MCF 10A (cell line): Measurements from ENCODE around the gene PKNOX2. TPM values are rescaled to one million over a fixed set of nuclear protein-coding genes. Genes with fewer than 3 reads are reported as not detected.

Source experiments
- BruUV-seq: library from RNA; stranded (reverse); fragments of 400-500 nt; replicated peaks from 2 replicates; lab custom pipeline; 2021; lab: Mats Ljungman, UMichigan
- CTCF ChIA-PET: fragments of 300-600 bp; sonication (Branson Sonifier 250); formaldehyde crosslinking; extraction: SDS; loops from one replicate; lab custom pipeline; 2021; ENCODE audit warnings: antibody characterized with exemption, inconsistent platforms; lab: Yijun Ruan, JAX
- POLR2A ChIA-PET: fragments of 300-600, 350-650 bp; sonication (Branson Sonifier 250); formaldehyde crosslinking; extraction: SDS; loops from one replicate; lab custom pipeline; 2020; ENCODE audit warnings: antibody characterized with exemption, inconsistent platforms; lab: Yijun Ruan, JAX
- DNase-seq: peaks from one replicate; pipeline ENCODE4 v3.0.0-alpha.2; 2018; ENCODE audit not compliant: unreplicated experiment
- H3K27ac Mint-ChIP-seq: one replicate; pipeline ENCODE4 v1.8.0; 2022; ENCODE audit warnings: mild to moderate bottlenecking, low read depth, mixed read lengths; ENCODE audit not compliant: unreplicated experiment
- H3K27me3 Mint-ChIP-seq: one replicate; pipeline ENCODE4 v1.8.0; 2022; ENCODE audit warnings: mixed read lengths; ENCODE audit not compliant: insufficient read depth, unreplicated experiment
- H3K36me3 Mint-ChIP-seq: one replicate; pipeline ENCODE4 v1.8.0; 2022; ENCODE audit warnings: mild to moderate bottlenecking, moderate library complexity, mixed read lengths; ENCODE audit not compliant: insufficient read depth, unreplicated experiment
- H3K4me1 Mint-ChIP-seq: one replicate; pipeline ENCODE4 v1.8.0; 2022; ENCODE audit warnings: mixed read lengths; ENCODE audit not compliant: insufficient read depth, unreplicated experiment
- H3K4me3 Mint-ChIP-seq: one replicate; pipeline ENCODE4 v1.8.0; 2022; ENCODE audit warnings: mild to moderate bottlenecking, moderate library complexity, mixed read lengths; ENCODE audit not compliant: unreplicated experiment
- H3K9me3 Mint-ChIP-seq: one replicate; pipeline ENCODE4 v1.8.0; 2022; ENCODE audit warnings: mixed read lengths; ENCODE audit not compliant: unreplicated experiment
- intact Hi-C: fragments of 100-400 bp; cut with micrococcal nuclease; formaldehyde crosslinking; loops from 2 replicates; pipeline ENCODE4 v1.14.1; 2022
- total RNA-seq: library from RNA; stranded (reverse); gene quantifications from 2 replicates; pipeline ENCODE4 v1.2.3, GENCODE V29; 2022
- TF ChIP-seq, protein P1 (sequence below): fragments of 200-600 bp; IDR thresholded peaks from one replicate; pipeline ENCODE4 v1.8.0; 2022; ENCODE audit warnings: antibody characterized with exemption, mild to moderate bottlenecking; ENCODE audit not compliant: unreplicated experiment

The PKNOX2 gene
- total RNA-seq, 1 experiment from 2014 or later = not detected

GRCh38 chr11:125211948-125212340, 47.4 kb downstream of the PKNOX2 start:
- intact Hi-C loops = no loop called here
- ChIA-PET POLR2A (no interaction called here), CTCF (interaction anchor here (0.7 to 1.7 kb wide), 4 partner anchors 52 to 231 kb away, joined by 3 to 7 read pairs (median 3); no protein-coding TSS in a partner anchor)
- DNase-seq = no peak
- H3K9me3 Mint-ChIP-seq = no peaks in the 10 kb centered on the region
- no peaks in the 10 kb centered on the region for H3K36me3 Mint-ChIP-seq
- no peak overlapping the region for H3K27ac Mint-ChIP-seq
- H3K4me3 Mint-ChIP-seq = no peak overlapping the region
- no TSS peak for BruUV-seq
- no peaks in the 10 kb centered on the region for H3K4me1 Mint-ChIP-seq
- H3K27me3 Mint-ChIP-seq = peaks cover 5% of the 10 kb centered on the region
- TF ChIP-seq, protein P1, sequence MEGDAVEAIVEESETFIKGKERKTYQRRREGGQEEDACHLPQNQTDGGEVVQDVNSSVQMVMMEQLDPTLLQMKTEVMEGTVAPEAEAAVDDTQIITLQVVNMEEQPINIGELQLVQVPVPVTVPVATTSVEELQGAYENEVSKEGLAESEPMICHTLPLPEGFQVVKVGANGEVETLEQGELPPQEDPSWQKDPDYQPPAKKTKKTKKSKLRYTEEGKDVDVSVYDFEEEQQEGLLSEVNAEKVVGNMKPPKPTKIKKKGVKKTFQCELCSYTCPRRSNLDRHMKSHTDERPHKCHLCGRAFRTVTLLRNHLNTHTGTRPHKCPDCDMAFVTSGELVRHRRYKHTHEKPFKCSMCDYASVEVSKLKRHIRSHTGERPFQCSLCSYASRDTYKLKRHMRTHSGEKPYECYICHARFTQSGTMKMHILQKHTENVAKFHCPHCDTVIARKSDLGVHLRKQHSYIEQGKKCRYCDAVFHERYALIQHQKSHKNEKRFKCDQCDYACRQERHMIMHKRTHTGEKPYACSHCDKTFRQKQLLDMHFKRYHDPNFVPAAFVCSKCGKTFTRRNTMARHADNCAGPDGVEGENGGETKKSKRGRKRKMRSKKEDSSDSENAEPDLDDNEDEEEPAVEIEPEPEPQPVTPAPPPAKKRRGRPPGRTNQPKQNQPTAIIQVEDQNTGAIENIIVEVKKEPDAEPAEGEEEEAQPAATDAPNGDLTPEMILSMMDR = no peak

DNA sequence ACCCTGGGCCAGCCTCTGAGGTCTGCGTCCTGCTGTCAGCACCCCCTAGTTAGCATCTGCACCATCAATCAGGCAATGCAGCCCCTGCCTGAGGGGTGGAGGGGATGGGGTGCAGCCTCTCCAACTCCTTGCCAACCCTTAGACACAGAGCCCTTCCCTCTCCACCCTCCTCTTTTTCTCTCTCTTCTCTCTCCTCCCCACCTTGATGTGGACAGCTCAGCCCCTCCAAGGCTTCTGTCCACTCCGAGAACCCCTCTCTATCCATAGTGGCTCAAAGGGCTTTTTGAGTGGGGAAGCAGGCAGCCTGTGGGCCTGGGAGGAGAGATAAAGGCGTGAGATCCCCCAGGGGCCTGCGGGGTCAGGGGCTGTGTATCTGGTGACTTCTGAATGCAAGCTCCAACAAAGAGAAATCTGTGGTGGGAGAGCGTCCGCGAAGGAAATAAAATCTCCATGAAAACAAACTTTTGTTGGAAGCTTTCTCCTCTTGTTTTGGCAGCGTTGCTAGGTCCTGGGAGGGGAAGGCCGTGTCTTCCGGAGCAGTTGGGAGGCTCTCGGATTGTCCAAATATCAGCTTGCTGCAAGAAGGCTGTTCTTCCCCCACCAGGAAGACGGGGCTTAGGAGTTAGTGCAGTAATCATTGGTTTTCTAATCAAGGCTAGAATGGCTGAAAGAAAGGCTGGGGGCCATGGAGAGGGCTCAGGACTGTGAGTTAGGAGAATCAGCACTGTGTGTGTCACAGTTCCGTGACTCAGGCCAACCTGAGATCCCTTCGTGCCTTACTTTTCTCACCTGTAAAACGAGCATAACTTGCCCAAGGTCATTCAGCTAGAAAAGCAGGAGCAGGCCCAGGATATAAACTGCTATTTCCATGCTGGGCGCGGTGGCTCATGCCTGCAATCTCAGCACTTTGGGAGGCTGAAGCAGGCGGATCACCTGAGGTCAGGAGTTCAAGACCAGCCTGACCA, 50.3 kb downstream of the PKNOX2 start:
- no peak overlapping the region for H3K27ac Mint-ChIP-seq
- no peak for DNase-seq
- no peaks in the 10 kb centered on the region for H3K4me1 Mint-ChIP-seq
- H3K36me3 Mint-ChIP-seq = no peaks in the 10 kb centered on the region
- CTCF ChIA-PET = no interaction called here
- POLR2A ChIA-PET = no interaction called here
- H3K9me3 Mint-ChIP-seq = no peaks in the 10 kb centered on the region
- TF ChIP-seq, protein P1 = no peak
- H3K4me3 Mint-ChIP-seq = no peak overlapping the region
- H3K27me3 Mint-ChIP-seq = peaks cover 24% of the 10 kb centered on the region
- intact Hi-C loops = no loop called here
- BruUV-seq = no TSS peak

- Mint-ChIP-seq H3K9me3 (no peaks in the 10 kb centered on the region), H3K4me1 (no peaks in the 10 kb centered on the region), H3K36me3 (no peaks in the 10 kb centered on the region), H3K4me3 (no peak overlapping the region), H3K27ac (no peak overlapping the region), H3K27me3 (peaks cover 24% of the 10 kb centered on the region)
- no peak for DNase-seq
- ChIA-PET CTCF (no interaction called here), POLR2A (no interaction called here)
- no TSS peak for BruUV-seq
- TF ChIP-seq, protein P1 = no peak
- intact Hi-C loops = no loop called here
Observed at GRCh38 chr11:125215976-125216375, 51.4 kb downstream of the PKNOX2 start.

GRCh38 chr11:125218336-125218735, 53.8 kb downstream of the PKNOX2 start:
- no peak overlapping the region for H3K4me3 Mint-ChIP-seq
- intact Hi-C loops = no loop called here
- no peak overlapping the region for H3K27ac Mint-ChIP-seq
- H3K27me3 Mint-ChIP-seq = peaks cover 24% of the 10 kb centered on the region
- no peak for DNase-seq
- ChIA-PET POLR2A (interaction anchor here (0.7 kb wide), 1 partner anchor 452 kb away, joined by 3 read pairs; no protein-coding TSS in a partner anchor), CTCF (interaction anchor here (0.7 to 2.4 kb wide), 7 partner anchors 10 to 187 kb away, joined by 3 to 5 read pairs (median 3); no protein-coding TSS in a partner anchor)
- TF ChIP-seq, protein P1 = no peak
- no peaks in the 10 kb centered on the region for H3K36me3 Mint-ChIP-seq
- H3K4me1 Mint-ChIP-seq = no peaks in the 10 kb centered on the region
- no peaks in the 10 kb centered on the region for H3K9me3 Mint-ChIP-seq
- no TSS peak for BruUV-seq
